T-helper 1 cell (primary cell): ENCODE results near the gene FMN2.

Source experiments
- DNase-seq, 5 donors: peaks; one replicate each; pipeline ENCODE4 v3.0.0-alpha.2; 2012 to 2020
- total RNA-seq, 4 donors: gene quantifications; one replicate each; lab custom pipeline; 2026; lab: John Stamatoyannopoulos, UW

FMN2 gene
- total RNA-seq = 0 reads per million in 4 donors

DNA sequence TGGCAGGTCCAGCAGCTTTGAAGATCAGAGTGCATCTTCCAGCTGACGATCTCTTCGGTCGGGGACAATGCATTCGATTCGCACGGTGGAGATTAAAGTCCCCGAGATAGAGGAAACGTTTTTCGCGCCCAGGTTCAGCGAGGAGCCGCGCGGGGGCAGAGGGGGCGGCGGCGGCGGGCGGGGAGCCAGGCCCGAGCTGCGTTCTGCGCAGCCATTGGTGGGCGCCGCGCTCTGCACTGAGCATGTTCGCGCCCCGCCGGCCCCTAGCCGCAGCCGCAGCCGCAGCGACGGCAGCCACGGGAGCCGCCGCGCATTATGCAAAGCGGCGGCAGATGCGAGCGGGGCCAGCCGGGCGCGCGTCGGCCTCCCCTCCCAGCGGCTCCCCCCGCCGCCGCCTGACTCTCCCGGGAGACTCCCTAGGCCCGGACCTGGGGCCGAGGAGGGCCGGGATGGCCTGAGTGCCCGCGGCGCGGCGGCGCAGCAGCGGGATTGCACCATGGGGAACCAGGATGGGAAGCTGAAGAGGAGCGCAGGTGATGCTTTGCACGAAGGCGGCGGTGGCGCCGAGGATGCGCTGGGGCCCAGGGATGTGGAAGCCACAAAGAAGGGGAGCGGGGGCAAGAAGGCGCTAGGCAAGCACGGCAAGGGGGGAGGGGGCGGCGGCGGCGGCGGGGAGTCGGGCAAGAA is at the start of gene FMN2:
Gene FMN2 (plus strand): TSS at position 270 of the 687 bp plus-strand sequence. CDS start 227 bp downstream, at position 497.
- DNase-seq = no peak

GRCh38 chr1:240044620-240045019 is 47.1 kb upstream of the FMN2 start:
- no peak for DNase-seq

GRCh38 chr1:240046000-240046399 is 45.7 kb upstream of the FMN2 start:
- no peak for DNase-seq

DNA sequence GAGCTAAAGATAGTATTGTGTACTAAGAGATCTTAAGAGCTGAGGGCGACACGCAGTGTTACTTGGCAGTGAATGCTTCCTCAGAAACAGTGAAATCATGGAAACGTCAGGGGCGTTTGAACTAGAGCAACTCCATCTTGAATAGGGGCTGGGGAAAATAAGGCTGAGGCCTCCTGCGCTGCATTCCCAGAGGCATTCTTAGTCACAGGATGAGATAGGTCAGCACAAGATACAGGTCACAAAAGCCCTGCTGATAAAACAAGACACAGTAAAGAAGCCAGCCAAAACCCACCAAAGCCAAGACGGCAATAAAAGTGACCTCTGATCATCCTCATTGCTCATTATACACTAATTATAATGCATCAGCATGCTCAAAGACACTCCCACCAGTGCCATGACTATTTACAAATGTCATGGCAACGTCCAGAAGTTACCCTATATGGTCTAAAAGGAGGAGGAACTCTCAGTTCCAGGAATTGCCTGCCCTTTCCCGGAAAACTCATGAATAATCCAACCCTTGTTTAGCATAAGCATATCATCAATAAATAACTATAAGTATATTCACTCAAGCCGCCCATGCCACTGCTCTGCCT is 37.5 kb upstream of the FMN2 start:
- DNase-seq = no peak

GRCh38 chr1:240055936-240056335 is 35.7 kb upstream of the FMN2 start:
- DNase-seq = no peak

DNA sequence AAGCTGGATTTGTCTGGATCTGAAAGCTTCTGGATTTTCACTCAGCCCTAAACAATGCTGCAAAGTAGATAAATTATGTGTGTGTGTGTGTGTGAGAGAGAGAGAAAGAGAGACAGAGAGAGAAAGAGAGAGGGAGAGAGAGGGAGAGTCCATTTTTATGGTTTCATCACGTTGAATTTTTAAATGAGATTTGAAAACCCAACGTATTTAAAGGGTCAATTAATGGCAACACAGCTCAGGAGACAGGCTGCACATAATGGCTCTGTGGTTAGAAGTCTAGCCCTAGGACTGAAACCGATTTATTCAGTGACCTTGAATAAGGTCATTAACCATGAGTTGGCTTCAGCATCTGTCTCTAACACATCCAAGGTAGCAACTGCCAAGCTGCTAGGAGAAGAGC is 35.3 kb upstream of the FMN2 start:
- no peak for DNase-seq

DNA sequence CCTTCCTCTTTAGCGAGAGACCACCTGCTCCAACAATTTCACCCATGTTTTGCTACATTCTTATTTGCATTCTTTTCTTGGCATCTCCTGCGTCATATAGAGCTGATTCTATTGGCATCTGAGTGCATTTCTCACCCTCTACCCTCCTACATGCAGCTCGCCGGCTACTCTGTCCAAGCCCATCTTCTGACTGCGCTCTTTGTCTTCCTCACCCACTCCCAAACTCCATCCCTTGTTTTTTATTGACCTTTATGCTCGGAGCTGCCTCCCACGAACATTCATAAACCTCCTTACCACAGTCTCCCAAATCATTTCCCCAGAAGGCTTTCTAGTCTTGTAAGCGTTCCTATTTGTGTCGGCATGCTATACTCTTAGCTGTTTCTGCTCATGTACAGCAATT is 33.6 kb upstream of the FMN2 start:
- DNase-seq = no peak

DNA sequence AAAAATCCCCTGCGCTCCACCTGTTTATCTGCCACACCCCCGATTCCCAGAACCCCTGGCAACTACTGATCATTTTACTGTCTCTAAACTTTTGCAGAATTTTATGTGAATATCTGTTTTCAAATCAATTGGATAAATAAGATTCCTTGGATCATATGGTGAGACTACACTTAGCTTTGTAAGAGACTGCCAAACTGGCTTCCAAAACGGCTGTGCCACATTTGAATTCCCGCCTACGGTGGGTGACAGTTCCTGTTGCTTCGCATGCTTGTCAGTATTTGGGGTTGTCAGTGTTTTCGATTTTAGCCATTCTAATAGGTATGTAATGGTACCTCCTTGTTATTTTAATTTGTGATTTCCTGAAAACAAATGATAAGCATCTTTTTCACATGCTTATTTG is 22.7 kb upstream of the FMN2 start:
- DNase-seq = no peak

GRCh38 chr1:240070188-240070587 is 21.5 kb upstream of the FMN2 start:
- DNase-seq = no peak

DNA sequence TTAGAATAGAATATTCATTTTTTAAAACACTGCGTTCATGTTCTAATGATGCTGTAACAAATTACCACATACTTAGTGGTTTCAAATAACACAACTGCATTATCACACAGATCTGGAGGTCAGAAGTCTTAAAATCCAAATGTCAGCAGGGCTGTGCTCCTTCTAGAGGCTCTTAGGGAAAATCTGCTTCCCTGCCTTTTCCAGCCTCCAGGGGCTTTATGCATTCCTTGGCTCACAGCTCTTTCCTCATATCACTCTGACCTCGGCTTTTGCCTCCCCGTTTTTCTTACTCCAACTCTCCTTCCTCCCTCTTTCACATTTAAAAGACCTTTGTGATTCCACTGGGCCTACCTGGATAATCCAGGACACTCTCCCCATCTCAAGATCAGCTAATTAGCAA is 18.6 kb upstream of the FMN2 start:
- DNase-seq = no peak

GRCh38 chr1:240074422-240074821 is 17.3 kb upstream of the FMN2 start:
- no peak for DNase-seq

- no peak for DNase-seq
Observed at GRCh38 chr1:240074908-240075307, 16.8 kb upstream of the FMN2 start.

DNA sequence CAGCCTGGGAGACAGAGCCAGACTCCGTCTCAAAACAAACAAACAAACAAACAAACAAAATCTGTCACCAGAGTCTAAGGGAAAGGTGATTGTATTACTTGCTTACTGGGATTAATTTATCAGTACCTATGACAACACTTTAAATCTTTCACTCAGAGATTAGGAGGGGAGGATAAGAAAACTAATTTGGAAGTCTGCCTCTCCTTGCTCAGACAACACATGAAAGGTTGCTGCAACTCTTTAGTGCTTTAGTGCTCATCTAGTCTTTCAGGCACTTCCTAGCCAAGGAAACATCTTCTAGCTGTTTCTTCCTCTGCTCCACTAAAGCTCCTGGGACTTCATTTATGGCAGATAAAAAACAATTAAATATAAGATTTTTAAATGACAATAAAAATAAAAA is 7.3 kb upstream of the FMN2 start:
- no peak for DNase-seq

GRCh38 chr1:240084749-240085148 is 6.9 kb upstream of the FMN2 start:
- DNase-seq = no peak

DNA sequence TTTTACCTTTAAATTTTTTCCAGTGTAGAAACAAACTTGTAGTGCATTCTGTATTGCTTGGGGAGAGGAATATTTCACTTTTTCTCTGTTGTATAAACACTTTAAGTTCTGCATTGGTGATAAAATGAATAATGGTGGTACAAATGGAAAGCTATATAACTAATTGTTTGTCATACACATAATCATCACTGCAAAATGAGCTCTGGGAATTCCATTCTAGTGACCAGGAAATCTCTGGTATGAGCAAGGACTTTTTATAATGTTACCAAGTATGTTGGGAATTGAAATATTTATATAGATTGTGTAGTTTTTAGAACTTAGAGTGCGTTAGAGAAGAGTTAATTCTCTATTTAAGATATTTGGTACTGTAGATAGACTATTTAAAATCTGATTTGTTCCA is 5.0 kb upstream of the FMN2 start:
- DNase-seq = no peak

GRCh38 chr1:240090014-240090413 is 1.7 kb upstream of the FMN2 start:
- DNase-seq = no peak

DNA sequence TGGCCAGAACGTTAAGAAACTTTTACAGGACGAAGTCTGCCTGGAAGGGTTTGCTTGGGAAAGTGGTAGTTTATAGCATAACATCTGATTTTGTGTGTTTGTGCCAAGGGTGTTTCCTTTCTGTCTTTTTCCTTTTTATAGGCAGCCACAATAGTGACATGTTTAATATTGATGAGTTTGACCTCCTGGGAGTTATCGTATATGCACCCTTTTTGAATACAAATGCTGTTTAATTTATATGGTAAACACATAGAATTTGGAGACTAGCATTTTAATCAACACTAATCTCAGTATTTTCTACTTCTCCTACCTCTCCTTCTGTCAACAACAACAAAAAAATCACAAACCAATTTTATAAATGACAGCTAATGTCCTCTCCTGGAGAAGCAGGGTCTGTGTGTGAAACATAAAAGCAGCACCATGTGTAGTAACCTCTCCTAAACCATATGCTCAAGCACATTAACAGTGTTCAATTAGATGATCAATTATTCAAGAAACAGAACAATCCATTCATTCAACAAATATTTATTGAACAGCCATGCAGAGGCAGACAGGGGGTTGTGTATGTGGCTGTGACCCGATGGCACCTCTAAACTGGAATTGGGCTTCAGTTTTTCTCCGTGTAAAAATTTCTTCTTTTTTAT is 604 bp upstream of the FMN2 start:
- no peak for DNase-seq

DNA sequence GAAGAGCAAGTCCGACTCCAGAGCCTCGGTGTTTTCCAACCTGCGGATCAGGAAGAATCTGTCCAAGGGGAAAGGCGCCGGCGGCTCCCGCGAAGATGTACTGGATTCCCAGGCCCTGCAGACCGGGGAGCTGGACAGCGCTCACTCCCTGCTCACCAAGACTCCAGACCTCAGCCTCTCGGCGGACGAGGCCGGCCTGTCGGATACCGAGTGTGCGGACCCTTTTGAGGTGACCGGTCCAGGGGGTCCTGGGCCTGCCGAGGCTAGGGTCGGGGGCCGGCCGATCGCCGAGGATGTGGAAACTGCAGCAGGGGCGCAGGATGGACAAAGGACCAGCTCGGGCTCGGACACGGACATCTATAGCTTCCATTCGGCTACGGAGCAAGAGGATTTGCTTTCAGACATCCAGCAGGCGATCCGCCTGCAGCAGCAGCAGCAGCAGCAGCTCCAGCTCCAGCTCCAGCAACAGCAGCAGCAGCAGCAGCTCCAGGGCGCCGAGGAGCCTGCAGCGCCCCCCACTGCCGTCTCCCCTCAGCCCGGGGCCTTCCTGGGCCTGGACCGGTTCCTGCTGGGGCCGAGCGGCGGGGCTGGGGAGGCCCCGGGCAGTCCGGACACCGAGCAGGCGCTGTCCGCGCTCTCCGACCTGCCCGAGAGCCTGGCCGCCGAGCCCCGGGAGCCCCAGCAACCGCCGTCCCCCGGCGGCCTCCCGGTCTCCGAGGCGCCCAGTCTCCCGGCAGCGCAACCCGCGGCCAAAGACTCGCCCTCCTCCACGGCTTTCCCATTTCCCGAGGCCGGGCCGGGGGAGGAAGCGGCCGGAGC is 827 bp downstream of the FMN2 start:
- no peak for DNase-seq

GRCh38 chr1:240093120-240093961 is 1.7 kb downstream of the FMN2 start:
- no peak for DNase-seq

DNA sequence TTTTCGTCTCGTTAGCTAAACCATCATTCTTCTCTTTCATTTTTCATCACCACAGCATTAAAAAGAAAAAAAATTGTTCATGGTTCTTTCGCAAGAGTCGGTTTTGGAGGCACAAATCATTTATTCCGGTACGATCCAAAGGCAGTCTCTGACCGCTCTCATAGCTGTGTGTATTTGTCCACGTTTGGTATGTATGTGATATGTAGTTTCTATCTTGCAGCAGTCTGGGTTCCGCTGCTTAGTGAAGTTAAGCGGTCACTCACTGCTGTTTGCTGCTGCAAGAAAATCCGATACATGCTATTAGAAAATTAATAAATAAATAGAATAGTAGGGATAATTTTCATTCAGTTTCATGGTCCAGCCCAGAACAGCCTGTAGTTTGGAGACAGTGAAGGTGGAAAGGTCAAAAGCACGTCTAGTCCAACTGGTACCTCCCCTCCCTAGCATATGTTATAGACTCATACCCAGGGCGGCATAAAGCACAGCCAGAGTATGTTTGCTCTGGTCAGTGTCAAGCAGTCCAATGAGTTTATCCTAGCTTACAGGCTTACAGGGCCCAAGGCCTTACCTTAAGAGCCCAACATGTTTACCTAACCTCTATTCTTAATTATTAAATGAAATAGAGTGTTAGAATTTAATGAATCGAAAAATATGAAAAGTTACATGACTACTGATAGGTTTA is 2.5 kb downstream of the FMN2 start:
- DNase-seq = no peak

DNA sequence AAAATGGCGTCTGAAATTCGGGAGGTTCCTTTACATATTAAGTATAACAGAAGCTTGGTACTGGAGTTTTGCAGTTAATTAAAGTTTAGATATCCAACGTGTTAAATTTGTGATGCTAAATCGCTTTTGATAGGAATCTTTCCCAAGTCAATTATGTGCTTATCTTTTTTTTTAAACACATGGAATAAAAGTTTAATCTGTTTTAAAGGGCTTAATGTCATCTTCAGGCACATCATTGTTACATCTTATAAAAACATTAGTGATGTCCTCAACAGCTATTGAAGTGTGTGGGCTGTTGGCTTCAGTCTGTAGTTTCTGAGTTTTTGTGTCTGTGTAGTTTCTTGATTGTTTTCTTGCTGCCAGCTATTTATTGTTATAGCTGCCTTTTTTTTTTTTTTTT is 5.3 kb downstream of the FMN2 start:
- DNase-seq = no peak

- no peak for DNase-seq
Observed at GRCh38 chr1:240098534-240098933, 6.9 kb downstream of the FMN2 start.
